D721Med (cell line): ENCODE measurements around the gene UBE2S.
"Not testable (repeated sequence)": the region's sequence is repeated elsewhere in the genome, so short reads cannot be mapped to it uniquely, and the experiment has no call there.

Experiments used
- DNase-seq: peaks from one replicate; pipeline ENCODE4 v3.0.0; 2011; ENCODE audit warnings: low spot score; ENCODE audit not compliant: insufficient read length
- FAIRE-seq: peaks from 2 replicates; lab custom pipeline; 2011; peaks lifted over from hg19 to GRCh38; lab: Jason Lieb, UNC
- TF ChIP-seq, protein P1 (sequence below): IDR thresholded peaks from 2 replicates; pipeline ENCODE4 v1.5.1; 2012; ENCODE audit warnings: mild to moderate bottlenecking, control low read depth; ENCODE audit not compliant: insufficient read depth; ENCODE audit errors: missing control alignments

The UBE2S gene

DNA sequence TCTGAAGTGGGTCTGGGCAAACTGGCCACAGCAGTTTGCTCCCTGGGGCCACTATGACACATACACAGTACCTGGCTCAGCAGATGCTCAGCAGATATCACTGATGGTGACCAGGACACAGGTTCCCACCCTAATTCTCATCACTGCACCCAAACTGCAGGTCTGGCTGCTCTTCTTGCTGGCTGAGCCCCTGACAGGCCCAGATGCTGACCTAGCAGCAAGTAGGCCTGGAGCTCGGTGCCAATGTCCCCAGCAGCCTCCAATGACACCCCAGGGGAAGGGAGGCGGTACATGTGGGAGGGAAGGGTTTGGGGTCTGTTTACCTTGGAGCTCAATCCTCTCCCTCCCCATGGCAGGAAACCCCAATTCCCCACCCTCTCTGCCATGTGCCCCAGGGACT, 5.1 kb downstream of the UBE2S start:
- TF ChIP-seq, protein P1, sequence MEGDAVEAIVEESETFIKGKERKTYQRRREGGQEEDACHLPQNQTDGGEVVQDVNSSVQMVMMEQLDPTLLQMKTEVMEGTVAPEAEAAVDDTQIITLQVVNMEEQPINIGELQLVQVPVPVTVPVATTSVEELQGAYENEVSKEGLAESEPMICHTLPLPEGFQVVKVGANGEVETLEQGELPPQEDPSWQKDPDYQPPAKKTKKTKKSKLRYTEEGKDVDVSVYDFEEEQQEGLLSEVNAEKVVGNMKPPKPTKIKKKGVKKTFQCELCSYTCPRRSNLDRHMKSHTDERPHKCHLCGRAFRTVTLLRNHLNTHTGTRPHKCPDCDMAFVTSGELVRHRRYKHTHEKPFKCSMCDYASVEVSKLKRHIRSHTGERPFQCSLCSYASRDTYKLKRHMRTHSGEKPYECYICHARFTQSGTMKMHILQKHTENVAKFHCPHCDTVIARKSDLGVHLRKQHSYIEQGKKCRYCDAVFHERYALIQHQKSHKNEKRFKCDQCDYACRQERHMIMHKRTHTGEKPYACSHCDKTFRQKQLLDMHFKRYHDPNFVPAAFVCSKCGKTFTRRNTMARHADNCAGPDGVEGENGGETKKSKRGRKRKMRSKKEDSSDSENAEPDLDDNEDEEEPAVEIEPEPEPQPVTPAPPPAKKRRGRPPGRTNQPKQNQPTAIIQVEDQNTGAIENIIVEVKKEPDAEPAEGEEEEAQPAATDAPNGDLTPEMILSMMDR: no peak
- DNase-seq (no peak), FAIRE-seq (no peak)

DNA sequence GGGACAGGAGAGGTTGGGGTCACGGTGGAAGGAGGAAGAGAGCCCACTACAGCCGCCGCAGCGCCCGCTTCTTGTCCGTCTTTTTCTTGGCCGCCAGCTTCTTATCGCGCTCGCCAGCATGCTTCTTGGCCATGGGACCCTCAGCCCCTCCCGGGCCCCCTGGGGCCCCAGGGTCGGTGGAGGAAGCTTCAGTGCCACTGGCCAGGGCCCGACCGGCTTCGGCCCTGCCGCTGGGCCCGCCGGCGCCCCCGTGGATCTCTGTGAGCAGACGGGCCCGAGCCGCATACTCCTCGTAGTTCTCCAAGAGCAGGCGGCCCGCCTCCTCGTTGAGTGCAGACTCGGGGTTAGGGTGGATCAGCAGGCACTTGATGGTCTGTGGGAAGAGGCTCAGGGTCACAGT, 6.2 kb downstream of the UBE2S start:
- FAIRE-seq: not testable (repeated sequence)

DNA sequence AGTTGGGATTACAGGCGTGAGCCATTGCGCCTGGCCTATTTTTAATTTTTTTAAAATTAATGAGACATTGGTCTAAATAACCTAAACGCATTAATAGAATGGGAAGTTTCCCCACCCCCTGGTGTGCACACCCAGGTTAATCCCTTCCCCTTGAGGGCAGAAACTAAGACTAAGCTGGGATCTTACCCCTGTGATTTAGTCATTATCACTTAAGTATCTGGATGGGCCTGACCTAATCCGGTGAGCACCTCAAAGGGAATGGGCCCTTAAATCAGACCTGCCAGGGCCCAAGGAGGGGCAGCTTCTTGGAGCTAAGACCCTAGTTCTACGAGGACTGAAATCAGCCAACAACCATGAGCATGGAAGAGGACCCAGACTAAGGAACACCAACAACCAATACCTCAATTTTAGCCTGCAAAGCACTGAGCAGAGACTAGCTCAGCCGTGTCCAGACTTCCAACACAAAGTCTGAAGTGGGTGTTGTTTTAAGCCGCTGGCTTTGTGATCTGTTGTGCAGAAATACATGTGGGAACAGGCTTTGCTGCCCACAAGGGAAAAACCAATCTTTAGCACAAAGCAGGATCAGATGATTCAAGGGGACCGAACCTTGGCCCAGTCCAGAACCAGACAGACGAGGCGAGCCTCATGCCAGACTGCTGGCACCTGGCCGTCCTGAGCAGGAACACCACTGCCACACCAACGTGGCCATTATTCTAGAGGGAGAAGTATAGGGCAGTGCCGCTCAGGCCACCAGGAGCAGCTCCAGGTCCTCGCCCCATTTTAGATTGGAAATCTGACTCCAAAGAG, 7.1 kb downstream of the UBE2S start:
- DNase-seq (peak; percentile 93), FAIRE-seq (no peak)
- TF ChIP-seq, protein P1: no peak

More for the DNA sequence above, 6.2 kb downstream of the UBE2S start:
- not testable (repeated sequence) for DNase-seq

DNA sequence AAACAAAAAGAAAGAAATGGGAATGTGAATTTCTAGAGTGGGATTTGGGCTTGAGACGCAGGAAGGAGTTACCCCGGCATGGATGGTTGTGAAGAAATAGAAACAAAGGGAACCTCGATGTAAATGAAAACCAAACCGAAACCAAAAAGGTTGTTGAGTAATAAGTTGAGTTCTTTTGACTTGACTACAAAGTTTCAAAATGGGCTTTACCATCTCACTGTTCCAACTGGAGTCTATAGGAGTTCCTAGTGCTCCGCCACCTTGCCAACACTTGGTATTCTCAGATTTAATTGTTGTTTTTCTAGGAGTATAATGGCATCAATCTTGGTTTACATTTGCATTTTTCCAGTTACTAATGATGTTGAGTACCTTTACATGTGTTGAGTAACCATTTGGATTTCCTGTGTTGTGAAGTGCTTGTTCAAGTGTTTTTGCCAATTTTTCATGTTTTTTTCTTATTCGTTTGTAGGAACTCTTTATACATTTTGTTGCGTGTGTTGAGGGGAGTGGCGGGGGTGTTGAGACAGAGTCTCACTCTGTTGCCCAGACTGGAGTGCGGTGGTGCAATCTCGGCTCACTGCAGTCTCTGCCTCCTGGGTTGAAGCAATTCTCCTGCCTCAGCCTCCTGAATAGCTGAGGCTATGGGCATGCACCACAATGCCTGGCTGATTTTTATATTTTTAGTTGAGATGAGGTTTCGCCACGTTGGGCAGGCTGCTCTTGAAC, 9.2 kb downstream of the UBE2S start:
- FAIRE-seq (no peak), DNase-seq (no peak)
- TF ChIP-seq, protein P1: no peak

DNA sequence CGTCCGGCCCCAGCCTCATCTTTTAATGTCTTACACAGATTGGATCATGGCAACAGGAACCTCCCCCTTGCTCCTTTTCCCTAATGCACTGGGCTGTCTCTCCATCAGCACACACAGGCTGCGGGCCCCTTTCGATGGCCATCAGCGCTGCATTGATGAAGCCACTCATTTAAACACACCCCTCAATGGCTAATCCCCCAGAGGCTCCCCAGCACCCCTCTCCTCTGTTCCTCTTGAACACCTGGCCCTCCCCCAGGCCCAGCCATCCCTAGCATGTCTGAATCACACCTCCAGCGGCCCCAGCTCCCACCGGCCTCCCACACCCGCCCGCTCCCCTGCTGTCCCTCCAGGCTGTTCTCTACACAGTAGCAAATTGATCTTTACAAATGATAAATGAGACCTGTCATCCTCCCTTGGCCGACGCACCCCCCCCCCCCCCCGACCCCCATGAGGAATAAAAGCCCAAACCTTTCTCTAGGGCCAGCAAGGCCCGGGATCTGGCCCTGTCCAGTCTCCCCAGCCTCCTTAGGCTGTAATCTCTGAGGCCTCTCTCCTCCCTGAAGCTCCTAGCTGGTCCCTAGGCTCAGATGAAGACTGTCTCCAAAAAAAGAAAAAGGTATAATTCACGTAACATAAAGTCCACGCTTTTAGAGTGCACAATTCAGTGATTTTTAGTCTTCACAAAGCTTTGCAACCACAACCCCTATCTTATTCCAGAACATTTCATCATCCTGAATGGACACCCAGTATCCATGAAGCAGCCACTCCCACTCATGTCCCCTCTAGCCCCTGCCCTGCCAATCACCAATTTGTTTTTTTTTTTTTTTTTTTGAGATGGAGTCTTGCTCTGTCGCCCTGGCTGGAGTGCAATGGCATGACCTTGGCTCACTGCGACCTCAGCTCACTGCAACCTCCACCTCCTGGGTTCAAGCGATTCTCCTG, 14.5 kb downstream of the UBE2S start:
- TF ChIP-seq, protein P1: no peak
- FAIRE-seq (no peak), DNase-seq (no peak)

DNA sequence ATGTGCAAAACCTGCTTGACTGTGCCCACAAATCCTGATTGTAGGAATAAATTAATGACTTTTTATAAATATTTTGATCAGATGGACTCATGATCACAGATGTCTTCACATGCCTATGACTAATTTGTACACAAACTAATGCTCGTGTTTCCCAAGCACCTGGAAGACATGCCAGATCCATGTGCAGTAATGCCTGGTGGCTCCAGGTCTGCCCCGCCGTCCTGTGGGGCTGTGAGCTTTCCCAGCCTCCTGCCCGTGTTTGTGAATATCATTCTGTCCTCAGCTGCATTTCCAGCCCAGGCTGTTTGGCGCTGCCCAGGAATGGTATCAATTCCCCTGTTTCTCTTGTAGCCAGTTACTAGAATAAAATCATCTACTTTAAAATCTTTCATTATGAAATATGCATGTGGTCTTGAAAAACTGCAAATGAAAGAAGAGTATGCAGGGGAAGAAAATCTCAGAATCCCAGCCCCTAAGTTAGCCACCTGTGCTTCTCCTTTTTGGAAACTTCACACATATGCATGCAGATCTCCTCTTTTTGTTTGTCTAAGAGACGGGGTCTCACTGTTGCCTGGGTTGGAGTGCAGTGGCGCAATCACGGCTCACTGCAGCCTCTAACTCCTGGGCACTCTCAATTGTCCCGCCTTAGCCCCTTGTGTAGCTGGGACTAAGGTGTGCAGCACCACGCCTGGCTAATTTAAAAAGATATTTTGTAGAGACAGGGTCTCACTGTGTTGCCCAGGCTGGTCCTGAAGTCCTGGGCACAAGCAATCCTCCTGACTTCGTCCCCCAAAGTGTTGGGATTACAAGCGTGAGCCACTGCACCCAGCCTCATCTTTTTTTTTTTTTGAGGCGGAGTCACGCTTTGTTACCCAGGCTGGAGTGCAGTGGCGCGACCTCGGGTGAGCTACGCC, 15.6 kb downstream of the UBE2S start:
- no peak for DNase-seq
- TF ChIP-seq, protein P1: no peak

More for the DNA sequence above, 15.6 kb downstream of the UBE2S start:
- FAIRE-seq: no peak
